ENCODE results near the gene CD164. TPM values are rescaled to one million over a fixed set of nuclear protein-coding genes. Genes with fewer than 3 reads are reported as not detected.

CD164 gene
- polyA plus RNA-seq, 1 of the 3 experiments (the other 2 are of a cell fraction), result 83.4 TPM

DNA sequence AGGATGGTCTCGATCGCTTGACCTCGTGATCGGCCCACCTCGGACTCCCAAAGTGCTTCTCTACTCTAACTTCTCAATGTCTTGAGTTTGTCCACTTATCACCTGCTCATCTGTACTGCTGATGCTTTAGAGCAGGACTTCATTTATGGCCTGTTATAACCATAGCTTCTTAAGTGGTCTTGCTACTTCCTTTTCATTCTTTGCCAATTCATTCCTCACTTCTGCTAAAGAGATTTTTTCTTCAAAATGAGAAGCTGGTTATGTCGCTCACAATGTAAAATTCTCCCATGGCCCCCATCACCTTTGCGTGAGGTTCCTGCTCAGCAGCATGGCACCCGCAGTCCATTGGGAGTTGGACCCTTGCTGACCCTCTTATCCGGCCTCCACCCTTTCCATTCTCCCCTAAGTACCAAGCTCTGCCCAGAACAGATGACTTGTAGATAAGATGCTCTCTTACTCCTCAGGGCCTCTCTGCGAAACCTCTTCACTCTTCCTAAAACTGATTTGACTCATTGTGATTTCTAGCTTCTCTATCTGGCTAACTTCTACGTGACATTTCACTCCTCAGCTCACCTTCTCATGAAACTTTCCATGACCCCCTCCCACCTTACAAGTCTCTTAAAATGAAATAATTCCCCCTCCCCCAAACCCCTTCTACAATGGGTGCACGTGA, 13.9 kb upstream of the CD164 start:
- Histone ChIP-seq H3F3A (replicated peaks; ENCODE audit: insufficient read depth) (no peaks in the 10 kb centered on the region), H3K9me2 (no peaks in the 10 kb centered on the region), H2AFZ (ENCODE audit: low read depth) (no peak overlapping the region), H3K4me3 (ENCODE audit: low read depth in 2 of 2, low read length in 1 of 2) (no peak overlapping the region), H3K4me2 (no peak overlapping the region), H3K79me2 (ENCODE audit: insufficient read depth) (no peaks in the 10 kb centered on the region), H3K4me1 (ENCODE audit: control insufficient read depth in 1 of 2, insufficient read depth in 2 of 2, low read depth in 1 of 2, low read length in 1 of 2) (no peaks in the 10 kb centered on the region), H4K20me1 (ENCODE audit: insufficient read depth) (no peaks in the 10 kb centered on the region), H3K9ac (no peak overlapping the region), H3K27ac (ENCODE audit: low read depth in 2 of 2, low read length in 1 of 2) (no peak overlapping the region), H3K27me3 (ENCODE audit: insufficient read depth) (no peaks in the 10 kb centered on the region), H3K9me3 (no peaks in the 10 kb centered on the region), H3K36me3 (replicated peaks in 1 of 2; ENCODE audit: control insufficient read depth in 1 of 2, insufficient read depth in 2 of 2, low read length in 1 of 2) (no peaks in the 10 kb centered on the region)
- WGBS (ENCODE audit: low lambda C conversion rate), result 89% methylated on average over 12 of the region's 12 CpGs
- ChIA-PET CTCF (interaction anchor here (1.3 to 2.5 kb wide), 3 partner anchors 12 to 208 kb away, joined by 3 to 22 read pairs (median 7); partner anchors contain the start of gene CD164), POLR2A (no interaction called here)
- no peak for TF ChIP-seq EZH2phosphoT487 (IDR thresholded peaks at IDR 0.05; ENCODE audit: borderline replicate concordance, low read depth)
- no peak for TF ChIP-seq FOXJ3 (CRISPR knock-in tag; IDR thresholded peaks at IDR 0.05)
- TF ChIP-seq TAF1 (IDR thresholded peaks at IDR 0.05; ENCODE audit: borderline replicate concordance, low read depth, low read length), result no peak
- TF ChIP-seq, protein P1, sequence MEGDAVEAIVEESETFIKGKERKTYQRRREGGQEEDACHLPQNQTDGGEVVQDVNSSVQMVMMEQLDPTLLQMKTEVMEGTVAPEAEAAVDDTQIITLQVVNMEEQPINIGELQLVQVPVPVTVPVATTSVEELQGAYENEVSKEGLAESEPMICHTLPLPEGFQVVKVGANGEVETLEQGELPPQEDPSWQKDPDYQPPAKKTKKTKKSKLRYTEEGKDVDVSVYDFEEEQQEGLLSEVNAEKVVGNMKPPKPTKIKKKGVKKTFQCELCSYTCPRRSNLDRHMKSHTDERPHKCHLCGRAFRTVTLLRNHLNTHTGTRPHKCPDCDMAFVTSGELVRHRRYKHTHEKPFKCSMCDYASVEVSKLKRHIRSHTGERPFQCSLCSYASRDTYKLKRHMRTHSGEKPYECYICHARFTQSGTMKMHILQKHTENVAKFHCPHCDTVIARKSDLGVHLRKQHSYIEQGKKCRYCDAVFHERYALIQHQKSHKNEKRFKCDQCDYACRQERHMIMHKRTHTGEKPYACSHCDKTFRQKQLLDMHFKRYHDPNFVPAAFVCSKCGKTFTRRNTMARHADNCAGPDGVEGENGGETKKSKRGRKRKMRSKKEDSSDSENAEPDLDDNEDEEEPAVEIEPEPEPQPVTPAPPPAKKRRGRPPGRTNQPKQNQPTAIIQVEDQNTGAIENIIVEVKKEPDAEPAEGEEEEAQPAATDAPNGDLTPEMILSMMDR (IDR thresholded peaks at IDR 0.05), result no peak
- TF ChIP-seq TCF12 (IDR thresholded peaks at IDR 0.05), result no peak
- no peak for TF ChIP-seq RXRA (IDR thresholded peaks at IDR 0.05; ENCODE audit: borderline replicate concordance, low read depth)
- TF ChIP-seq NFIC (IDR thresholded peaks at IDR 0.05; ENCODE audit: borderline replicate concordance), result no peak
- TF ChIP-seq ZBTB33 (IDR thresholded peaks at IDR 0.05; ENCODE audit: borderline replicate concordance, low read depth), result no peak
- no peak for TF ChIP-seq GATA2 (CRISPR knock-in tag; IDR thresholded peaks at IDR 0.05)
- TF ChIP-seq, protein P2, sequence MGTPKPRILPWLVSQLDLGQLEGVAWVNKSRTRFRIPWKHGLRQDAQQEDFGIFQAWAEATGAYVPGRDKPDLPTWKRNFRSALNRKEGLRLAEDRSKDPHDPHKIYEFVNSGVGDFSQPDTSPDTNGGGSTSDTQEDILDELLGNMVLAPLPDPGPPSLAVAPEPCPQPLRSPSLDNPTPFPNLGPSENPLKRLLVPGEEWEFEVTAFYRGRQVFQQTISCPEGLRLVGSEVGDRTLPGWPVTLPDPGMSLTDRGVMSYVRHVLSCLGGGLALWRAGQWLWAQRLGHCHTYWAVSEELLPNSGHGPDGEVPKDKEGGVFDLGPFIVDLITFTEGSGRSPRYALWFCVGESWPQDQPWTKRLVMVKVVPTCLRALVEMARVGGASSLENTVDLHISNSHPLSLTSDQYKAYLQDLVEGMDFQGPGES (IDR thresholded peaks at IDR 0.05; ENCODE audit: low read depth, low read length), result no peak
- TF ChIP-seq SIN3A (IDR thresholded peaks at IDR 0.05; ENCODE audit: borderline replicate concordance, low read depth, low read length), result no peak
- TF ChIP-seq FOSL2 (IDR thresholded peaks at IDR 0.05; ENCODE audit: borderline replicate concordance, low read depth), result no peak
- no peak for DNase-seq
